Stomach (tissue), 9 donors: ENCODE data around the gene CST3. TPM values are rescaled to one million over a fixed set of nuclear protein-coding genes. Genes with fewer than 3 reads are reported as not detected.

Experiments
- DNase-seq, 2 donors: peaks; one replicate each; pipeline versions ENCODE4 v3.0.0 to v3.0.0-alpha.2; 2013 to 2019
- H3K27ac ChIP-seq, 5 donors: fragments of 200-600 bp in 4 of 5; sonication (generic) in 4 of 5; one replicate each; pipeline ENCODE4 v1.5.1; 2013 to 2019; ENCODE audit warnings: mild to moderate bottlenecking in 1 of 5, moderate library complexity in 1 of 5
- H3K27me3 ChIP-seq, 3 donors: fragments of 200-600 bp; sonication (generic); one replicate each; pipeline ENCODE4 v1.5.1; 2017 to 2019; ENCODE audit warnings: mixed run types in 1 of 3
- H3K36me3 ChIP-seq, 4 donors: fragments of 200-600 bp; sonication (generic); 1 replicate in 3 of 4; 2 replicates in 1 of 4; pipeline ENCODE4 v1.5.1; 2016 to 2019
- H3K4me1 ChIP-seq, 4 donors: fragments of 200-600 bp; sonication (generic); one replicate each; pipeline ENCODE4 v1.5.1; 2016 to 2019
- H3K4me3 ChIP-seq, 4 donors: fragments of 200-600 bp; sonication (generic) in 3 of 4; one replicate each; pipeline ENCODE4 v1.5.1; 2016 to 2019; ENCODE audit warnings: mild to moderate bottlenecking in 1 of 4
- H3K9me3 ChIP-seq, 4 donors: fragments of 200-600 bp; sonication (generic); one replicate each; pipeline ENCODE4 v1.5.1; 2016 to 2019
- CTCF ChIP-seq, 7 experiments: fragments of 450-650 bp in 4 of 7; fragments of 200-600 bp in 3 of 7; sonication (generic) in 3 of 7; IDR thresholded peaks; one replicate each; pipeline ENCODE4 v1.5.1; 2016 to 2019; ENCODE audit warnings: antibody characterized with exemption in 7 of 7, control low read depth in 2 of 7, mild to moderate bottlenecking in 1 of 7
- EP300 ChIP-seq: sonication (generic); formaldehyde crosslinking; IDR thresholded peaks from one replicate; pipeline ENCODE4 v1.6.1; 2017; ENCODE audit warnings: antibody characterized with exemption
- POLR2A ChIP-seq, 4 donors: fragments of 450-650 bp; IDR thresholded peaks; one replicate each; pipeline ENCODE4 v1.6.1; 2016; ENCODE audit warnings: antibody characterized with exemption in 4 of 4, control low read depth in 2 of 4, mild to moderate bottlenecking in 1 of 4, moderate library complexity in 1 of 4
- POLR2AphosphoS5 ChIP-seq, 3 donors: sonication (generic); formaldehyde crosslinking; IDR thresholded peaks; one replicate each; pipeline ENCODE4 v1.6.1; 2016; ENCODE audit warnings: antibody characterized with exemption in 3 of 3
- WGBS, 5 donors: extraction: QIAGEN DNeasy Blood & Tissue Kit in 3 of 5; methylation state at CpG; one replicate each; pipeline versions ENCODE4 v1.1.5 to v1.1.7; 2013 to 2018; 5-methylcytosine and 5-hydroxymethylcytosine counted together
- intact Hi-C: fragments of 100-400 bp; cut with DNase I; formaldehyde crosslinking; loops from one replicate; pipeline ENCODE4 v1.15.1; 2023; ENCODE audit warnings: low total_unique reads
- polyA plus RNA-seq, 3 donors: library from polyadenylated mRNA; stranded (reverse); fragments of 200-250 nt; gene quantifications; one replicate each; pipeline ENCODE4 v1.2.3, GENCODE V29; 2013
- total RNA-seq, 5 donors: library from RNA; depleted of rRNA; stranded (reverse); fragments of >200 nt; gene quantifications; one replicate each; pipeline versions ENCODE4 v1.1.0 to v1.2.3, GENCODE V29; 2014 to 2016
- donor health status: healthy with polysubstance abuse.
- donor health status: Bipolar disorder and iron deficiency.
- donor health status: healthy.

The CST3 gene
- total and polyA plus RNA-seq, 8 donors = 231 to 2,024 (median 578) TPM

GRCh38 chr20:23626040-23626620 is 11.6 kb downstream of the CST3 start:
- 64 to 75% (median 71%) methylated on average over 4 of the region's 4 CpGs for WGBS, 5 donors
- Histone ChIP-seq H3K27me3 (no peaks in the 10 kb centered on the region), H3K36me3 (no peaks in the 10 kb centered on the region), H3K9me3 (no peaks in the 10 kb centered on the region), H3K4me3 (no peak overlapping the region), H3K4me1 (peaks cover 0 to 35% (median 24%) of the 10 kb centered on the region in 4 donors), H3K27ac (no peak overlapping the region)
- TF ChIP-seq CTCF (IDR thresholded peaks at IDR 0.05) (no peak), POLR2AphosphoS5 (IDR thresholded peaks at IDR 0.05) (peak in 1 of 3 donors; percentile 22)
- intact Hi-C loops = no loop called here
- peak; percentile 54 to 55 for DNase-seq

- DNase-seq = no peak
Measured at GRCh38 chr20:23625236-23625964, 12.4 kb downstream of the CST3 start.

GRCh38 chr20:23624324-23624691 is 13.4 kb downstream of the CST3 start:
- Histone ChIP-seq H3K9me3 (no peaks in the 10 kb centered on the region), H3K27me3 (no peaks in the 10 kb centered on the region), H3K36me3 (no peaks in the 10 kb centered on the region), H3K4me3 (no peak overlapping the region), H3K4me1 (peaks cover 0 to 42% (median 22%) of the 10 kb centered on the region in 4 donors), H3K27ac (peak overlapping the region in 4 of 5 donors; percentile 80 to 85 (median 81))
- DNase-seq = no peak
- intact Hi-C loops = no loop called here
- WGBS, 5 donors = 65 to 81% (median 72%) methylated on average over 2 of the region's 2 CpGs
- TF ChIP-seq POLR2AphosphoS5 (IDR thresholded peaks at IDR 0.05) (peak in 1 of 3 donors; percentile 49), POLR2A (IDR thresholded peaks at IDR 0.05) (no peak)

More at GRCh38 chr20:23625236-23625964, 12.4 kb downstream of the CST3 start:
- Histone ChIP-seq H3K9me3 (no peaks in the 10 kb centered on the region), H3K4me1 (peaks cover 0 to 42% (median 24%) of the 10 kb centered on the region in 4 donors), H3K27me3 (no peaks in the 10 kb centered on the region), H3K27ac (no peak overlapping the region), H3K36me3 (no peaks in the 10 kb centered on the region), H3K4me3 (no peak overlapping the region)
- no peak for TF ChIP-seq EP300
- TF ChIP-seq POLR2AphosphoS5 (IDR thresholded peaks at IDR 0.05) = no peak
- TF ChIP-seq CTCF (IDR thresholded peaks at IDR 0.05) = no peak
- no peak for TF ChIP-seq POLR2A (IDR thresholded peaks at IDR 0.05)
- intact Hi-C loops = no loop called here
- 58 to 73% (median 67%) methylated on average over 9 of the region's 9 CpGs for WGBS, 5 donors

GRCh38 chr20:23623666-23624323 is 14.0 kb downstream of the CST3 start:
- no peaks in the 10 kb centered on the region for H3K9me3 ChIP-seq
- H3K36me3 ChIP-seq = no peaks in the 10 kb centered on the region
- DNase-seq = no peak
- H3K4me1 ChIP-seq = peaks cover 0 to 42% (median 21%) of the 10 kb centered on the region in 4 donors
- intact Hi-C loops = no loop called here
- no peak overlapping the region for H3K4me3 ChIP-seq
- TF ChIP-seq POLR2AphosphoS5 (IDR thresholded peaks at IDR 0.05) (no peak), POLR2A (IDR thresholded peaks at IDR 0.05) (no peak), EP300 (no peak), CTCF (IDR thresholded peaks at IDR 0.05) (no peak)
- 58 to 68% (median 65%) methylated on average over 4 of the region's 4 CpGs for WGBS, 5 donors
- peak overlapping the region in 4 of 5 donors; percentile 80 to 85 (median 81) for H3K27ac ChIP-seq
- no peaks in the 10 kb centered on the region for H3K27me3 ChIP-seq
